ENCODE measurements around the gene G3BP1. TPM values are rescaled to one million over a fixed set of nuclear protein-coding genes. Genes with fewer than 3 reads are reported as not detected.
"Not testable (repeated sequence)": the region's sequence is repeated elsewhere in the genome, so short reads cannot be mapped to it uniquely, and the experiment has no call there.

Gene G3BP1
- total RNA-seq = 10 to 100 TPM; 49.8 to 75.5 (median 63.1) TPM

DNA sequence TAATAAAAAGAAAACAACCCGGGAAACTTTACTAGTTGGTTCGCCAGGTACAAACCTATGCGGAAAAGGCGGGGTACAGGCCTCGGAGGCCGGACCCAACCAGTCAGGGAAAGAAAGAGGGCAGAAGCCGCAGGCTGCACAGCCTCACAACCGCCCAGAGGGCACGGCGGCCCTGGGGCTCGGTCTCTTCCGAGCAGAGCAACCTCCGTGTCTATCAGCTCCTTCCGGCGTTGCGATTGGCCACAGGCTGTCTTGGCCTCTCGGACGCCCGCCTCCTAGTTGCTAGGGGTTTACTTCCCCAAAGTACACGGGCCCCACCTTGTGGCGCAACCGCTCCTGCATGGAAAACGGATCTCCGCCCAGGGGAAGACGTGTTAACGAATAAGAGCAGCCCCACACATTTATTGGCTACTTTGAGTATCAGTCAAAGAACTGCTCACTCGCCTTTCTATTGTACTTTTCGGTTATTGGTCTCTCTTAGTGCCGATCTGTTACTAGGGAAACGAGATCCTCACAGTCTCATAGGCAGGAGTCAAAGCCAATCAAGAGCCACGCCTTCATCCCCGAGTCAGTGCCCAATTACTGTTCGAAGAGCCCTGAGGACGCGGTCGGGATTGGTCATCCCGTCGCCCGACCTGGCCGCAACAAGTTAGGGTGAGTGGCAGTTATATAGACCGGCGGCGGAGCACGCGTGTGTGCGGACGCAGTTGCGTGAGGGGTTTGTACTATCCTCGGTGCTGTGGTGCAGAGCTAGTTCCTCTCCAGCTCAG, at the start of gene G3BP1:
Gene G3BP1 (plus strand): TSS at position 696 of the 770 bp plus-strand sequence. CDS start 14,667 bp downstream, outside the sequence.
- DNase-seq (ENCODE audit: extremely low spot score) = peak; percentile 100
- intact Hi-C loops (cut with DNase I) = no loop called here
- H3K27ac ChIP-seq (replicated peaks in 1 of 4) = peak within 1 kb of the TSS; percentile 95 to 99 (median 97)
- 0% methylated on average over 33 of the region's 49 CpGs for WGBS
- H3K9me3 ChIP-seq = no peaks in the 10 kb centered on the region
- no peaks in the 10 kb centered on the region for H3K36me3 ChIP-seq
- peaks cover 32 to 49% (median 47%) of the 10 kb centered on the region in 4 donors for H3K4me1 ChIP-seq
- no peaks in the 10 kb centered on the region for H3K27me3 ChIP-seq
- H3K4me3 ChIP-seq = peak within 1 kb of the TSS; percentile 79 to 87 (median 83)
- TF ChIP-seq, protein P1, sequence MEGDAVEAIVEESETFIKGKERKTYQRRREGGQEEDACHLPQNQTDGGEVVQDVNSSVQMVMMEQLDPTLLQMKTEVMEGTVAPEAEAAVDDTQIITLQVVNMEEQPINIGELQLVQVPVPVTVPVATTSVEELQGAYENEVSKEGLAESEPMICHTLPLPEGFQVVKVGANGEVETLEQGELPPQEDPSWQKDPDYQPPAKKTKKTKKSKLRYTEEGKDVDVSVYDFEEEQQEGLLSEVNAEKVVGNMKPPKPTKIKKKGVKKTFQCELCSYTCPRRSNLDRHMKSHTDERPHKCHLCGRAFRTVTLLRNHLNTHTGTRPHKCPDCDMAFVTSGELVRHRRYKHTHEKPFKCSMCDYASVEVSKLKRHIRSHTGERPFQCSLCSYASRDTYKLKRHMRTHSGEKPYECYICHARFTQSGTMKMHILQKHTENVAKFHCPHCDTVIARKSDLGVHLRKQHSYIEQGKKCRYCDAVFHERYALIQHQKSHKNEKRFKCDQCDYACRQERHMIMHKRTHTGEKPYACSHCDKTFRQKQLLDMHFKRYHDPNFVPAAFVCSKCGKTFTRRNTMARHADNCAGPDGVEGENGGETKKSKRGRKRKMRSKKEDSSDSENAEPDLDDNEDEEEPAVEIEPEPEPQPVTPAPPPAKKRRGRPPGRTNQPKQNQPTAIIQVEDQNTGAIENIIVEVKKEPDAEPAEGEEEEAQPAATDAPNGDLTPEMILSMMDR (IDR thresholded peaks at IDR 0.05) = peak; percentile 56 to 88 (median 60)
- no peak for TF ChIP-seq EP300 (IDR thresholded peaks at IDR 0.05)
- TF ChIP-seq POLR2A (IDR thresholded peaks at IDR 0.05; ENCODE audit: low read depth) = peak; percentile 93
- peak; percentile 99 for TF ChIP-seq POLR2AphosphoS5 (IDR thresholded peaks at IDR 0.05)

DNA sequence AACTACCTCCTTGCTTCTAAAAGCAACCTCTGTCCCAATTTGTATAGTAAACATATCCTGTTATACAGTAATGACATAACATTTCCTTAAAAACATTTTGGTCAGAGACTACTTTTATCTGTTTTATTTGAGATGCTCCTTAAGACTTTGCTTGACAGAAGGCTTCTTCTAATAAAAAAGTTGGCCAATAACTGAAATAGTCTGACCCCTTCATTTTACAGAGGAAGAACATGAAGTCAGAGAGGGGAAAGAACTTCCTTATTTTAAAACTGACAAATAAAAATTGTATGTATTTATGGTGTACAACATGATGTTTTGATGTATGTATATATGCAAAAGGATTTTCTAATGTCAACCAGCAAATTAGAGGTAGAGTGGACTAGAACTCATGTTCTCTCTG, 49.2 kb upstream of the G3BP1 start:
- no peak for DNase-seq (ENCODE audit: extremely low spot score)
- TF ChIP-seq POLR2A (IDR thresholded peaks at IDR 0.05; ENCODE audit: low read depth) (no peak), EP300 (IDR thresholded peaks at IDR 0.05) (no peak), POLR2AphosphoS5 (IDR thresholded peaks at IDR 0.05) (no peak)
- TF ChIP-seq, protein P1 (IDR thresholded peaks at IDR 0.05) = no peak
- Histone ChIP-seq H3K4me3 (no peak overlapping the region), H3K27me3 (no peaks in the 10 kb centered on the region), H3K9me3 (no peaks in the 10 kb centered on the region), H3K4me1 (peaks cover 8 to 45% (median 39%) of the 10 kb centered on the region in 4 donors), H3K36me3 (no peaks in the 10 kb centered on the region), H3K27ac (replicated peaks in 1 of 4) (no peak overlapping the region)
- intact Hi-C loops (cut with DNase I) = loop anchor here (5.0 kb wide), 1 partner anchor 65 kb away; no protein-coding TSS in a partner anchor

DNA sequence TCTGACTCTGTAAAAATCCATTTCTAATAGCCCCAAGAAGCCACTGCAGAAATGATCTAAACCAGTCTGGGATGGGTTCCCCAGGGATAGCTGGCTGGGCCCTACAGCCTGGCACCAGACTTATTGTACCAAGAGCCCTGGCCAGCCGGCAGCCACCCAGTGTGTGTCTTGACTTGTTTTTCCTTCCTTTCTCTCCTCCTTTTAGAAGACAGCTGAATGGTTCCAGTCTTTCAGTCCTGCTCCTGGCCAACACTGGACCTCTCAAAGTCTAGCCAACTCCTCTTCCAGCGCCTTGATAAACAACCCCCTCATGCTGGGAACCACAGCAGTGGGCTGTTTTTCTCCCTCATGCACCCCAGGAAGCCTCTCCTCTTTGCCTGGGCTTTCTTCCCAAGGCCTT, 47.4 kb upstream of the G3BP1 start:
- TF ChIP-seq POLR2AphosphoS5 (IDR thresholded peaks at IDR 0.05) (no peak), POLR2A (IDR thresholded peaks at IDR 0.05; ENCODE audit: low read depth) (no peak), EP300 (IDR thresholded peaks at IDR 0.05) (no peak)
- TF ChIP-seq, protein P1 (IDR thresholded peaks at IDR 0.05) = no peak
- Histone ChIP-seq H3K4me3 (no peak overlapping the region), H3K27ac (replicated peaks in 1 of 4) (no peak overlapping the region), H3K27me3 (no peaks in the 10 kb centered on the region), H3K9me3 (no peaks in the 10 kb centered on the region), H3K4me1 (peaks cover 0 to 29% (median 22%) of the 10 kb centered on the region in 4 donors), H3K36me3 (no peaks in the 10 kb centered on the region)
- intact Hi-C loops (cut with DNase I) = loop anchor here (5.0 kb wide), 1 partner anchor 67 kb away; no protein-coding TSS in a partner anchor
- 69% methylated on average over 2 of the region's 2 CpGs for WGBS
- no peak for DNase-seq (ENCODE audit: extremely low spot score)

DNA sequence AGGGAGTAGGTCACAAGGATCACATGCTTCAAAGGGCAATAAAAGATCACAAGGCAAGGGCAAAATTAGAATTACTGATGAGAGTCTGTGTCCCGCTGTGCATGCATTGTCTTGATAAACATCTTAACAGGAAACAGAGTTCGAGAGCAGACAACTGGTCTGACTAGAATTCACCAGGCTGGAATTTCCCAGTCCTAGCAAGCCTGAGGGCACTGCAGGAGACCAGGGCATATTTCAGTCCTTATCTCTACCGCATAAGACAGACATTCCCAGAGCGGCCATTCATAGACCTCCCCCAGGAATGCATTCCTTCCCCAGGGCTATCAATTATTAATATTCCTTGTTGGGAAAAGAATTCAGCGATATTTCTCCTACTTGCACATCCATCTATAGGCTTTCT, 42.2 kb upstream of the G3BP1 start:
- peaks cover 0 to 11% (median 8%) of the 10 kb centered on the region in 4 donors for H3K4me1 ChIP-seq
- H3K36me3 ChIP-seq; H3K9me3 ChIP-seq; intact Hi-C loops (cut with DNase I); DNase-seq (ENCODE audit: extremely low spot score); H3K27ac ChIP-seq (replicated peaks in 1 of 4); H3K4me3 ChIP-seq; H3K27me3 ChIP-seq: not testable (repeated sequence)
- WGBS = 93% methylated on average over 5 of the region's 5 CpGs

DNA sequence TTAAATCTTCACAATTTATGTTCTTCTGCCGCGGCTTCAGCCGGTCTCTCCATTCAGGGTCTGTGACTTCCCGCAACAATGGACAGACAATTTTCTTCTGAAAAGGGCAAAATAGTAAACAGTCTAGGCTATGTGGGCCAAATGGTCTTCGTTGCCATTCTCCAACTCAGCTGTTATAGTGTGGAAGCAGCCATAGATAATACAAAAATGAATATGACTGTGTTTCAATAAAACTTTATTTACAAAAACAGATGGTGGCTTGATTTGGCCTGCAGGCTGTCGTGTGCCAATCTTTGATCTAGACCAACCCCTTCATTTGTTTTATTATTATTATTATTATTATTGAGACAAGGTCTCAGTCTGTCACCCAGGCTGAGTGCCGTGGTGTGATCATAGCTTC, 41.4 kb upstream of the G3BP1 start:
- WGBS = 97% methylated on average over 7 of the region's 7 CpGs
- intact Hi-C loops (cut with DNase I) = no loop called here

More for the DNA sequence above, 41.4 kb upstream of the G3BP1 start:
- Histone ChIP-seq H3K9me3 (no peaks in the 10 kb centered on the region), H3K27ac (replicated peaks in 1 of 4) (no peak overlapping the region), H3K27me3 (no peaks in the 10 kb centered on the region), H3K4me3 (no peak overlapping the region), H3K4me1 (peaks cover 0 to 11% (median 7%) of the 10 kb centered on the region in 4 donors), H3K36me3 (peaks cover 0 to 6% (median 2%) of the 10 kb centered on the region in 4 donors)
- TF ChIP-seq, protein P1 (IDR thresholded peaks at IDR 0.05) = no peak
- TF ChIP-seq POLR2A (IDR thresholded peaks at IDR 0.05; ENCODE audit: low read depth) (no peak), POLR2AphosphoS5 (IDR thresholded peaks at IDR 0.05) (no peak), EP300 (IDR thresholded peaks at IDR 0.05) (no peak)
- DNase-seq (ENCODE audit: extremely low spot score) = no peak
